H1 (cell line): ENCODE measurements around the gene YPEL4. TPM values are rescaled to one million over a fixed set of nuclear protein-coding genes. Genes with fewer than 3 reads are reported as not detected.

Source experiments
- CTCF ChIA-PET: fragments of 300-600 bp; sonication (Branson Sonifier 250); formaldehyde crosslinking; loops from one replicate; lab custom pipeline; 2021; ENCODE audit not compliant: partially characterized antibody; lab: Charles Lee
- POLR2A ChIA-PET: fragments of 300-600 bp; sonication (Branson Sonifier 250); formaldehyde crosslinking; loops from one replicate; lab custom pipeline; 2021; ENCODE audit warnings: inconsistent platforms; ENCODE audit not compliant: partially characterized antibody; lab: Charles Lee
- DNase-seq, 2 experiments: peaks; one replicate each; pipeline versions ENCODE4 v3.0.0 to v3.0.0-alpha.2; 2010 to 2022; ENCODE audit warnings: low spot score in 2 of 2, low read depth in 1 of 2, mixed read lengths in 1 of 2
- FAIRE-seq: peaks from 2 replicates; lab custom pipeline; 2011; peaks lifted over from hg19 to GRCh38; lab: Jason Lieb, UNC
- H2AFZ ChIP-seq: 2 replicates; pipeline ENCODE4 v1.8.1; 2012; ENCODE audit warnings: low read length, inconsistent platforms
- H2AK5ac ChIP-seq: 2 replicates; pipeline ENCODE4 v1.6.1; 2013; ENCODE audit warnings: low read depth, low read length
- H2BK120ac ChIP-seq: replicated peaks from 2 replicates; pipeline ENCODE3; 2013; ENCODE audit warnings: low read depth, low read length, inconsistent platforms
- H2BK12ac ChIP-seq: 2 replicates; pipeline ENCODE4 v1.6.1; 2013; ENCODE audit warnings: low read depth, low read length
- H2BK15ac ChIP-seq: 2 replicates; pipeline ENCODE4 v1.6.1; 2013; ENCODE audit warnings: low read length
- H2BK20ac ChIP-seq: 2 replicates; pipeline ENCODE4 v1.6.1; 2013; ENCODE audit warnings: low read length
- H2BK5ac ChIP-seq: 2 replicates; pipeline ENCODE4 v1.6.1; 2013; ENCODE audit warnings: low read depth, low read length
- H3K14ac ChIP-seq: 2 replicates; pipeline ENCODE4 v1.6.1; 2013; ENCODE audit warnings: inconsistent platforms; ENCODE audit not compliant: insufficient read length
- H3K18ac ChIP-seq: 2 replicates; pipeline ENCODE4 v1.6.1; 2013; ENCODE audit warnings: low read length; ENCODE audit errors: extremely low read depth
- H3K23ac ChIP-seq: 2 replicates; pipeline ENCODE4 v1.6.1; 2013; ENCODE audit warnings: inconsistent platforms; ENCODE audit not compliant: insufficient read length
- H3K23me2 ChIP-seq: 2 replicates; pipeline ENCODE4 v1.6.1; 2013; ENCODE audit warnings: low read depth, low read length
- H3K27ac ChIP-seq: 2 replicates; pipeline ENCODE4 v1.6.1; 2011; ENCODE audit warnings: low read depth, low read length, inconsistent platforms
- H3K27me3 ChIP-seq, 4 experiments: replicated peaks in 1 of 4; 1 replicate in 1 of 4; 2 replicates in 3 of 4; pipeline versions ENCODE4 v1.6.1 to v1.8.1; 2011 to 2013; ENCODE audit warnings: low read length in 3 of 4, mild to moderate bottlenecking in 3 of 4, inconsistent platforms in 2 of 4, mixed read lengths in 2 of 4, moderate library complexity in 1 of 4; ENCODE audit not compliant: control insufficient read depth in 3 of 4, insufficient read depth in 3 of 4; ENCODE audit errors: extremely low read depth in 1 of 4
- H3K36me3 ChIP-seq, 4 experiments: 2 replicates each; pipeline versions ENCODE4 v1.6.1 to v1.8.1; 2011 to 2013; ENCODE audit warnings: mild to moderate bottlenecking in 4 of 4, low read length in 3 of 4, moderate library complexity in 2 of 4, control low read depth in 1 of 4, inconsistent platforms in 1 of 4; ENCODE audit not compliant: insufficient read depth in 4 of 4, control insufficient read depth in 2 of 4
- H3K4ac ChIP-seq: replicated peaks from 2 replicates; pipeline ENCODE3; 2013; ENCODE audit warnings: low read length, low read depth, mixed read lengths, inconsistent platforms; ENCODE audit not compliant: insufficient read length
- H3K4me1 ChIP-seq, 4 experiments: replicated peaks in 1 of 4; 1 replicate in 1 of 4; 2 replicates in 3 of 4; pipeline versions ENCODE4 v1.6.1 to v1.8.1; 2011 to 2013; ENCODE audit warnings: low read length in 3 of 4, inconsistent platforms in 2 of 4, mixed read lengths in 1 of 4; ENCODE audit not compliant: insufficient read depth in 4 of 4, control insufficient read depth in 3 of 4
- H3K4me2 ChIP-seq, 2 experiments: 2 replicates each; pipeline versions ENCODE4 v1.6.1 to v1.8.1; 2011 to 2013; ENCODE audit warnings: low read depth in 2 of 2, low read length in 2 of 2, control low read depth in 1 of 2, inconsistent platforms in 1 of 2, mild to moderate bottlenecking in 1 of 2; ENCODE audit not compliant: insufficient read depth in 1 of 2
- H3K4me3 ChIP-seq, 4 experiments: fragments of 200-600, 300-600 bp in 1 of 4; sonication (generic), shearing (Covaris generic), sonication (Bioruptor Twin) in 1 of 4; 2 replicates each; pipeline versions ENCODE4 v1.5.1 to v1.8.1; 2011 to 2016; ENCODE audit warnings: low read length in 4 of 4, low read depth in 3 of 4, control low read depth in 2 of 4, inconsistent platforms in 2 of 4, mild to moderate bottlenecking in 2 of 4, mixed read lengths in 1 of 4, moderate library complexity in 1 of 4; ENCODE audit not compliant: insufficient read depth in 2 of 4; ENCODE audit errors: extremely low read depth in 1 of 4
- H3K56ac ChIP-seq: replicated peaks from 2 replicates; pipeline ENCODE3; 2013; ENCODE audit warnings: low read depth, mild to moderate bottlenecking, mixed read lengths, low read length, inconsistent platforms; ENCODE audit not compliant: insufficient read length
- H3K79me1 ChIP-seq: 2 replicates; pipeline ENCODE4 v1.6.1; 2013; ENCODE audit warnings: low read depth, low read length, control low read depth
- H3K79me2 ChIP-seq, 2 experiments: 2 replicates each; pipeline versions ENCODE4 v1.6.1 to v1.8.1; 2012 to 2013; ENCODE audit warnings: low read length in 2 of 2, mild to moderate bottlenecking in 2 of 2, inconsistent platforms in 1 of 2; ENCODE audit not compliant: insufficient read depth in 2 of 2, control insufficient read depth in 1 of 2
- H3K9ac ChIP-seq, 4 experiments: replicated peaks in 1 of 4; 1 replicate in 1 of 4; 2 replicates in 3 of 4; pipeline versions ENCODE4 v1.6.1 to v1.8.1; 2011 to 2013; ENCODE audit warnings: low read depth in 3 of 4, low read length in 3 of 4, control low read depth in 2 of 4, mild to moderate bottlenecking in 2 of 4, moderate library complexity in 2 of 4, inconsistent platforms in 1 of 4; ENCODE audit errors: extremely low read depth in 1 of 4
- H3K9me3 ChIP-seq, 2 experiments: 2 replicates each; pipeline versions ENCODE4 v1.6.1 to v1.8.1; 2012 to 2013; ENCODE audit warnings: mild to moderate bottlenecking in 2 of 2, moderate library complexity in 2 of 2, control low read depth in 1 of 2, inconsistent platforms in 1 of 2, low read depth in 1 of 2, low read length in 1 of 2, mixed read lengths in 1 of 2; ENCODE audit not compliant: insufficient read depth in 2 of 2
- H4K20me1 ChIP-seq, 2 experiments: replicated peaks in 1 of 2; 2 replicates each; pipeline versions ENCODE3 to v1.8.1; 2011 to 2013; ENCODE audit warnings: inconsistent platforms in 2 of 2, low read length in 2 of 2, mild to moderate bottlenecking in 1 of 2; ENCODE audit not compliant: insufficient read depth in 2 of 2, control insufficient read depth in 1 of 2
- H4K5ac ChIP-seq: 2 replicates; pipeline ENCODE4 v1.6.1; 2013; ENCODE audit warnings: low read length, low read depth, mixed read lengths, inconsistent platforms; ENCODE audit not compliant: insufficient read length
- H4K8ac ChIP-seq: 2 replicates; pipeline ENCODE4 v1.8.0; 2013; ENCODE audit warnings: mild to moderate bottlenecking, moderate library complexity, low read length, inconsistent platforms; ENCODE audit not compliant: insufficient read depth; ENCODE audit errors: extremely low read depth
- H4K91ac ChIP-seq: replicated peaks from 2 replicates; pipeline ENCODE3; 2013; ENCODE audit warnings: low read length, mixed read lengths, inconsistent platforms; ENCODE audit not compliant: insufficient read length
- EZH2 ChIP-seq: fragments of 200-600 bp; sonication (generic); IDR thresholded peaks from 2 replicates; pipeline ENCODE4 v1.7.1; 2012; ENCODE audit warnings: low read depth, mild to moderate bottlenecking, moderate library complexity, low read length, inconsistent platforms; ENCODE audit not compliant: severe bottlenecking
- HDAC2 ChIP-seq, 2 experiments: fragments of 300-600 bp in 1 of 2; sonication (generic) in 1 of 2; IDR thresholded peaks; 2 replicates each; pipeline ENCODE4 v1.6.1; 2011 to 2012; ENCODE audit warnings: low read depth in 2 of 2, low read length in 2 of 2, mild to moderate bottlenecking in 2 of 2, moderate library complexity in 2 of 2, borderline replicate concordance in 1 of 2, inconsistent platforms in 1 of 2
- NANOG ChIP-seq: IDR thresholded peaks from 2 replicates; pipeline ENCODE4 v1.6.1; 2011; ENCODE audit warnings: low read length, low read depth, mild to moderate bottlenecking, inconsistent platforms; ENCODE audit not compliant: insufficient read depth, poor library complexity, severe bottlenecking
- PHF8 ChIP-seq: fragments of 200-600 bp; sonication (generic); conservative IDR thresholded peaks from 2 replicates; pipeline ENCODE4 v1.7.1; 2012; ENCODE audit warnings: low read depth, mild to moderate bottlenecking, inconsistent platforms, low read length, moderate library complexity
- POLR2A ChIP-seq, 2 experiments: IDR thresholded peaks; 1 replicate in 1 of 2; 2 replicates in 1 of 2; pipeline ENCODE4 v1.6.1; 2011; ENCODE audit warnings: low read depth in 2 of 2, low read length in 2 of 2, mild to moderate bottlenecking in 2 of 2; ENCODE audit errors: control extremely low read depth in 1 of 2
- POLR2AphosphoS5 ChIP-seq: IDR thresholded peaks from 2 replicates; pipeline ENCODE4 v1.6.1; 2011; ENCODE audit warnings: low read depth, low read length
- RAD21 ChIP-seq, 2 experiments: IDR thresholded peaks in 1 of 2; conservative IDR thresholded peaks in 1 of 2; 2 replicates each; pipeline ENCODE4 v1.6.1; 2011; ENCODE audit warnings: low read depth in 2 of 2, low read length in 2 of 2, improper control_type of control experiment in 1 of 2, inconsistent platforms in 1 of 2, mild to moderate bottlenecking in 1 of 2, moderate library complexity in 1 of 2
- TAF1 ChIP-seq: IDR thresholded peaks from 2 replicates; pipeline ENCODE4 v1.6.1; 2011; ENCODE audit warnings: mild to moderate bottlenecking, low read depth, low read length
- WGBS, 2 experiments: shearing (Covaris generic) in 1 of 2; methylation state at CpG; one replicate each; pipeline versions ENCODE4 v1.1.6 to v1.1.7; 2013 to 2015; ENCODE audit warnings: low lambda C conversion rate in 2 of 2, mixed read lengths in 2 of 2, inconsistent platforms in 1 of 2, low coverage in 1 of 2, missing lambda C conversion rate in 1 of 2; ENCODE audit not compliant: insufficient replicate concordance in 2 of 2, insufficient coverage in 1 of 2, insufficient read length in 1 of 2; ENCODE audit errors: extremely low coverage in 1 of 2, missing lambda C conversion rate in 1 of 2; 5-methylcytosine and 5-hydroxymethylcytosine counted together
- polyA plus RNA-seq, 7 experiments: library from polyadenylated mRNA; depleted of rRNA in 3 of 7; stranded (reverse) in 5 of 7; unstranded in 2 of 7; fragments of >200 nt in 5 of 7; fragments of 200-250 nt in 2 of 7; gene quantifications; 1 replicate in 5 of 7; 2 replicates in 1 of 7; 4 replicates in 1 of 7; pipeline versions ENCODE4 v1.2.1 to v1.2.3, GENCODE V29; 2011 to 2013; ENCODE audit warnings: missing spikeins in 2 of 7, mixed read lengths in 2 of 7
- total RNA-seq: library from RNA; stranded (reverse); fragmentation: NEBNext Ultra II Directional; extraction: Animal tissue kit (Norgen Biotek cat#: 25700); gene quantifications from 2 replicates; pipeline ENCODE4 v1.2.1, GENCODE V29; 2021
- TF ChIP-seq, protein P1 (sequence below): IDR thresholded peaks from 2 replicates; pipeline ENCODE4 v1.6.1; 2012; ENCODE audit warnings: inconsistent platforms

Gene YPEL4
- total and polyA plus RNA-seq, 2 of the 8 experiments (the other 6 are each of a cell fraction or from before 2014, with no cell fraction given): 0.13 to 0.38 TPM

GRCh38 chr11:57647960-57648800 lies 1.5 kb downstream of the YPEL4 start:
- H2BK15ac ChIP-seq: no peak overlapping the region
- no peak overlapping the region for H3K14ac ChIP-seq
- H3K4ac ChIP-seq: peak overlapping the region; percentile 65
- no peak overlapping the region for H3K23ac ChIP-seq
- peak overlapping the region; percentile 27 to 65 (median 50); a peak in 7 of 8 replicates for H3K4me3 ChIP-seq
- H3K18ac ChIP-seq: peak overlapping the region; percentile 44
- H4K5ac ChIP-seq: peak overlapping the region; percentile 55
- H3K79me1 ChIP-seq: no peaks in the 10 kb centered on the region
- peaks cover 28% of the 10 kb centered on the region for H3K23me2 ChIP-seq
- H3K27me3 ChIP-seq: peaks cover 0 to 4% (median 1%) of the 10 kb centered on the region in 4 experiments; a peak in 3 of 7 replicates
- no peak overlapping the region for H3K56ac ChIP-seq
- H3K27ac ChIP-seq: peak overlapping the region; percentile 13; the same call in 1 of the 2 replicates
- DNase-seq (peak in 1 of 2 experiments; percentile 67), FAIRE-seq (no peak)
- peak overlapping the region; percentile 57; the same call in 1 of the 2 replicates for H2BK5ac ChIP-seq
- peaks cover 32 to 52% (median 36%) of the 10 kb centered on the region in 4 experiments for H3K4me1 ChIP-seq
- peak overlapping the region; percentile 72 for H2BK12ac ChIP-seq
- no peak overlapping the region for H2BK120ac ChIP-seq
- H3K4me2 ChIP-seq: peak overlapping the region; percentile 92 to 95
- CTCF ChIA-PET: interaction anchor here (0.6 to 14.3 kb wide), 10 partner anchors 8 to 188 kb away, joined by 3 to 357 read pairs (median 4); partner anchors contain the start of genes RTN4RL2, SERPING1 and UBE2L6
- H4K20me1 ChIP-seq: peaks cover 16 to 26% of the 10 kb centered on the region in 2 experiments
- H2BK20ac ChIP-seq: no peak overlapping the region
- H4K91ac ChIP-seq: no peak overlapping the region
- peak overlapping the region in 3 of 4 experiments; percentile 5 to 40 (median 30); a peak in 3 of 7 replicates for H3K9ac ChIP-seq
- no peaks in the 10 kb centered on the region; a peak in 1 of 4 replicates for H3K79me2 ChIP-seq
- H2AFZ ChIP-seq: no peak overlapping the region
- peaks cover 0 to 6% (median 0%) of the 10 kb centered on the region in 4 experiments; a peak in 3 of 8 replicates for H3K36me3 ChIP-seq
- POLR2A ChIA-PET: interaction anchor here (0.7 to 29.6 kb wide), 33 partner anchors 5 to 865 kb away, joined by 3 to 1546 read pairs (median 5); partner anchors contain the start of genes CLP1, CTNND1, RTN4RL2 and SERPING1
- WGBS, 2 experiments: 15% methylated on average over 13 of the region's 13 CpGs; no CpG with 5 or more reads in 1 of the 2 experiments
- H3K9me3 ChIP-seq: no peaks in the 10 kb centered on the region
- H4K8ac ChIP-seq: no peak overlapping the region; the same call in 1 of the 2 replicates
- H2AK5ac ChIP-seq: no peak overlapping the region
- TF ChIP-seq POLR2A (IDR thresholded peaks at IDR 0.05; ENCODE audit: control extremely low read depth in 1 of 2, low read depth in 2 of 2, low read length in 2 of 2) (peak; percentile 74 to 84; a peak in 2 of 3 replicates), PHF8 (no peak), TAF1 (no peak), EZH2 (no peak), RAD21 (IDR thresholded peaks at IDR 0.05 in 1 of 2, conservative IDR thresholded peaks at IDR 0.05 in 1 of 2; ENCODE audit: low read depth in 2 of 2, low read length in 2 of 2) (no peak), NANOG (no peak), HDAC2 (IDR thresholded peaks at IDR 0.05; ENCODE audit: borderline replicate concordance in 1 of 2, low read depth in 2 of 2, low read length in 2 of 2) (no peak), POLR2AphosphoS5 (peak; percentile 86)
- TF ChIP-seq, protein P1, sequence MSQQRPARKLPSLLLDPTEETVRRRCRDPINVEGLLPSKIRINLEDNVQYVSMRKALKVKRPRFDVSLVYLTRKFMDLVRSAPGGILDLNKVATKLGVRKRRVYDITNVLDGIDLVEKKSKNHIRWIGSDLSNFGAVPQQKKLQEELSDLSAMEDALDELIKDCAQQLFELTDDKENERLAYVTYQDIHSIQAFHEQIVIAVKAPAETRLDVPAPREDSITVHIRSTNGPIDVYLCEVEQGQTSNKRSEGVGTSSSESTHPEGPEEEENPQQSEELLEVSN: no peak
